ENCODE measurements around the gene LCA5L. TPM values are rescaled to one million over a fixed set of nuclear protein-coding genes. Genes with fewer than 3 reads are reported as not detected.

LCA5L gene
- polyA plus RNA-seq, 1 donor (not counting 4 experiments of a cell fraction or from before 2014, with no cell fraction given), result 0.96 TPM

GRCh38 chr21:39397646-39398385 lies 47.8 kb downstream of the LCA5L start:
- Histone ChIP-seq H3K4me2 (ENCODE audit: control insufficient read depth, extremely low read depth, insufficient read depth, low read depth, low read length) (no peak overlapping the region), H4K20me1 (ENCODE audit: control insufficient read depth, extremely low read depth, insufficient read depth, low read length) (no peaks in the 10 kb centered on the region), H3K27ac (ENCODE audit: control insufficient read depth, insufficient read depth, low read length) (no peak overlapping the region), H3K36me3 (ENCODE audit: control insufficient read depth in 2 of 2, extremely low read depth in 1 of 2, insufficient read depth in 2 of 2, low read length in 2 of 2) (peaks cover 9 to 15% of the 10 kb centered on the region in 2 experiments), H3K4me1 (ENCODE audit: control insufficient read depth, extremely low read depth, insufficient read depth, low read length) (peaks cover 6% of the 10 kb centered on the region), H3K79me2 (ENCODE audit: control insufficient read depth, insufficient read depth, low read length) (no peaks in the 10 kb centered on the region), H3K9ac (ENCODE audit: control insufficient read depth, extremely low read depth, insufficient read depth, low read length) (no peak overlapping the region), H3K4me3 (ENCODE audit: control insufficient read depth in 2 of 3, extremely low read depth in 1 of 3, insufficient read depth in 2 of 3, low read depth in 1 of 3, low read length in 3 of 3) (no peak overlapping the region), H2AFZ (ENCODE audit: control insufficient read depth, low read length) (no peak overlapping the region), H3K27me3 (ENCODE audit: control insufficient read depth, extremely low read depth, insufficient read depth, low read length) (no peaks in the 10 kb centered on the region), H3K9me3 (ENCODE audit: control insufficient read depth, low read depth, low read length) (no peaks in the 10 kb centered on the region), H3K9me1 (ENCODE audit: control insufficient read depth, extremely low read depth, insufficient read depth, low read length) (no peaks in the 10 kb centered on the region)
- dilution Hi-C loops (cut with MboI; ENCODE audit: extremely low pct_ligation_motif_present, low sequenced_read_pairs), result no loop called here
- FAIRE-seq (no peak), DNase-seq (ENCODE audit: low read depth, low spot score) (no peak)
- TF ChIP-seq EZH2 (IDR thresholded peaks at IDR 0.05; ENCODE audit: low read length), result no peak
- TF ChIP-seq, protein P1, sequence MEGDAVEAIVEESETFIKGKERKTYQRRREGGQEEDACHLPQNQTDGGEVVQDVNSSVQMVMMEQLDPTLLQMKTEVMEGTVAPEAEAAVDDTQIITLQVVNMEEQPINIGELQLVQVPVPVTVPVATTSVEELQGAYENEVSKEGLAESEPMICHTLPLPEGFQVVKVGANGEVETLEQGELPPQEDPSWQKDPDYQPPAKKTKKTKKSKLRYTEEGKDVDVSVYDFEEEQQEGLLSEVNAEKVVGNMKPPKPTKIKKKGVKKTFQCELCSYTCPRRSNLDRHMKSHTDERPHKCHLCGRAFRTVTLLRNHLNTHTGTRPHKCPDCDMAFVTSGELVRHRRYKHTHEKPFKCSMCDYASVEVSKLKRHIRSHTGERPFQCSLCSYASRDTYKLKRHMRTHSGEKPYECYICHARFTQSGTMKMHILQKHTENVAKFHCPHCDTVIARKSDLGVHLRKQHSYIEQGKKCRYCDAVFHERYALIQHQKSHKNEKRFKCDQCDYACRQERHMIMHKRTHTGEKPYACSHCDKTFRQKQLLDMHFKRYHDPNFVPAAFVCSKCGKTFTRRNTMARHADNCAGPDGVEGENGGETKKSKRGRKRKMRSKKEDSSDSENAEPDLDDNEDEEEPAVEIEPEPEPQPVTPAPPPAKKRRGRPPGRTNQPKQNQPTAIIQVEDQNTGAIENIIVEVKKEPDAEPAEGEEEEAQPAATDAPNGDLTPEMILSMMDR (optimal IDR thresholded peaks at IDR 0.05 in 1 of 3, IDR thresholded peaks at IDR 0.05 in 1 of 3, conservative IDR thresholded peaks at IDR 0.05 in 1 of 3; ENCODE audit: extremely low read depth in 1 of 3, insufficient read depth in 2 of 3, low read length in 3 of 3), result no peak

GRCh38 chr21:39392981-39393380 lies 52.6 kb downstream of the LCA5L start:
- H3K36me3 ChIP-seq (ENCODE audit: control insufficient read depth in 2 of 2, extremely low read depth in 1 of 2, insufficient read depth in 2 of 2, low read length in 2 of 2), result peaks cover 18 to 24% of the 10 kb centered on the region in 2 experiments
- no peak overlapping the region for H3K9ac ChIP-seq (ENCODE audit: control insufficient read depth, extremely low read depth, insufficient read depth, low read length)
- H3K27ac ChIP-seq (ENCODE audit: control insufficient read depth, insufficient read depth, low read length), result no peak overlapping the region
- H3K79me2 ChIP-seq (ENCODE audit: control insufficient read depth, insufficient read depth, low read length), result peaks cover 17% of the 10 kb centered on the region
- no peaks in the 10 kb centered on the region for H3K9me3 ChIP-seq (ENCODE audit: control insufficient read depth, low read depth, low read length)
- no peaks in the 10 kb centered on the region for H3K9me1 ChIP-seq (ENCODE audit: control insufficient read depth, extremely low read depth, insufficient read depth, low read length)
- no peak for FAIRE-seq
- no peak for DNase-seq (ENCODE audit: low read depth, low spot score)
- H4K20me1 ChIP-seq (ENCODE audit: control insufficient read depth, extremely low read depth, insufficient read depth, low read length), result no peaks in the 10 kb centered on the region
- H3K4me3 ChIP-seq (ENCODE audit: control insufficient read depth in 2 of 3, extremely low read depth in 1 of 3, insufficient read depth in 2 of 3, low read depth in 1 of 3, low read length in 3 of 3), result no peak overlapping the region
- peaks cover 13% of the 10 kb centered on the region for H3K4me1 ChIP-seq (ENCODE audit: control insufficient read depth, extremely low read depth, insufficient read depth, low read length)
- no peaks in the 10 kb centered on the region for H3K27me3 ChIP-seq (ENCODE audit: control insufficient read depth, extremely low read depth, insufficient read depth, low read length)
- no peak overlapping the region for H2AFZ ChIP-seq (ENCODE audit: control insufficient read depth, low read length)
- no peak overlapping the region for H3K4me2 ChIP-seq (ENCODE audit: control insufficient read depth, extremely low read depth, insufficient read depth, low read depth, low read length)
- TF ChIP-seq, protein P1 (optimal IDR thresholded peaks at IDR 0.05 in 1 of 3, IDR thresholded peaks at IDR 0.05 in 1 of 3, conservative IDR thresholded peaks at IDR 0.05 in 1 of 3; ENCODE audit: extremely low read depth in 1 of 3, insufficient read depth in 2 of 3, low read length in 3 of 3), result no peak
- no peak for TF ChIP-seq EZH2 (IDR thresholded peaks at IDR 0.05; ENCODE audit: low read length)
- dilution Hi-C loops (cut with MboI; ENCODE audit: extremely low pct_ligation_motif_present, low sequenced_read_pairs), result no loop called here

Measured in keratinocyte (primary cell).